ENCODE data around the gene NEK1.

GRCh38 chr4:169601016-169601771 is 11.2 kb downstream of the NEK1 start:
- TF ChIP-seq CTCF (IDR thresholded peaks at IDR 0.05) = no peak
- TF ChIP-seq POLR2AphosphoS5 (IDR thresholded peaks at IDR 0.05; ENCODE audit: insufficient read depth in 1 of 2, low read depth in 1 of 2) = no peak
- TF ChIP-seq POLR2A (IDR thresholded peaks at IDR 0.05) = no peak
